A673 (cell line): ENCODE data around the gene MESP1.

Experiments used
- CTCF ChIP-seq: fragments of 300-800, 200-600 bp; sonication (generic); conservative IDR thresholded peaks from 2 replicates; pipeline ENCODE4 v1.5.1; 2017; ENCODE audit warnings: low read depth, mild to moderate bottlenecking, antibody characterized with exemption, low read length, moderate library complexity, mixed read lengths
- EZH2 ChIP-seq: fragments of 200-600 bp; sonication (generic); IDR thresholded peaks from 2 replicates; pipeline ENCODE4 v1.6.1; 2017; ENCODE audit warnings: borderline replicate concordance, low read depth, mild to moderate bottlenecking, mixed read lengths, antibody characterized with exemption, low read length; ENCODE audit not compliant: poor library complexity, severe bottlenecking

GRCh38 chr15:89799011-89799911 is 48.2 kb upstream of the MESP1 start:
- TF ChIP-seq EZH2 = no peak
- TF ChIP-seq CTCF = no peak
